Prostate gland (tissue), 2 donors: ENCODE results near the gene TTC34.

Experiments used
- CTCF ChIP-seq, 4 experiments: fragments of 200-600 bp in 2 of 4; fragments of 450-650 bp in 2 of 4; sonication (generic) in 2 of 4; IDR thresholded peaks; 1 replicate in 3 of 4; 2 replicates in 1 of 4; pipeline ENCODE4 v1.5.1; 2016 to 2019; ENCODE audit warnings: antibody characterized with exemption in 4 of 4, mild to moderate bottlenecking in 2 of 4, moderate library complexity in 2 of 4
- POLR2A ChIP-seq: fragments of 450-650 bp; IDR thresholded peaks from one replicate; pipeline ENCODE4 v1.6.1; 2016; ENCODE audit warnings: antibody characterized with exemption, mild to moderate bottlenecking
- POLR2AphosphoS5 ChIP-seq: sonication (generic); formaldehyde crosslinking; IDR thresholded peaks from one replicate; pipeline ENCODE4 v1.6.1; 2017; ENCODE audit warnings: antibody characterized with exemption

GRCh38 chr1:2833454-2834145 lies 32.1 kb upstream of the TTC34 start:
- TF ChIP-seq CTCF (IDR thresholded peaks at IDR 0.05) (no peak), POLR2AphosphoS5 (no peak), POLR2A (no peak)
